ENCODE measurements around the gene KHSRP. TPM values are rescaled to one million over a fixed set of nuclear protein-coding genes. Genes with fewer than 3 reads are reported as not detected.

KHSRP gene
- total and polyA plus RNA-seq, 2 of the 13 experiments (the other 11 are each of a cell fraction or from before 2014, with no cell fraction given) = 72.1 to 129 TPM

- TF ChIP-seq, protein P1, sequence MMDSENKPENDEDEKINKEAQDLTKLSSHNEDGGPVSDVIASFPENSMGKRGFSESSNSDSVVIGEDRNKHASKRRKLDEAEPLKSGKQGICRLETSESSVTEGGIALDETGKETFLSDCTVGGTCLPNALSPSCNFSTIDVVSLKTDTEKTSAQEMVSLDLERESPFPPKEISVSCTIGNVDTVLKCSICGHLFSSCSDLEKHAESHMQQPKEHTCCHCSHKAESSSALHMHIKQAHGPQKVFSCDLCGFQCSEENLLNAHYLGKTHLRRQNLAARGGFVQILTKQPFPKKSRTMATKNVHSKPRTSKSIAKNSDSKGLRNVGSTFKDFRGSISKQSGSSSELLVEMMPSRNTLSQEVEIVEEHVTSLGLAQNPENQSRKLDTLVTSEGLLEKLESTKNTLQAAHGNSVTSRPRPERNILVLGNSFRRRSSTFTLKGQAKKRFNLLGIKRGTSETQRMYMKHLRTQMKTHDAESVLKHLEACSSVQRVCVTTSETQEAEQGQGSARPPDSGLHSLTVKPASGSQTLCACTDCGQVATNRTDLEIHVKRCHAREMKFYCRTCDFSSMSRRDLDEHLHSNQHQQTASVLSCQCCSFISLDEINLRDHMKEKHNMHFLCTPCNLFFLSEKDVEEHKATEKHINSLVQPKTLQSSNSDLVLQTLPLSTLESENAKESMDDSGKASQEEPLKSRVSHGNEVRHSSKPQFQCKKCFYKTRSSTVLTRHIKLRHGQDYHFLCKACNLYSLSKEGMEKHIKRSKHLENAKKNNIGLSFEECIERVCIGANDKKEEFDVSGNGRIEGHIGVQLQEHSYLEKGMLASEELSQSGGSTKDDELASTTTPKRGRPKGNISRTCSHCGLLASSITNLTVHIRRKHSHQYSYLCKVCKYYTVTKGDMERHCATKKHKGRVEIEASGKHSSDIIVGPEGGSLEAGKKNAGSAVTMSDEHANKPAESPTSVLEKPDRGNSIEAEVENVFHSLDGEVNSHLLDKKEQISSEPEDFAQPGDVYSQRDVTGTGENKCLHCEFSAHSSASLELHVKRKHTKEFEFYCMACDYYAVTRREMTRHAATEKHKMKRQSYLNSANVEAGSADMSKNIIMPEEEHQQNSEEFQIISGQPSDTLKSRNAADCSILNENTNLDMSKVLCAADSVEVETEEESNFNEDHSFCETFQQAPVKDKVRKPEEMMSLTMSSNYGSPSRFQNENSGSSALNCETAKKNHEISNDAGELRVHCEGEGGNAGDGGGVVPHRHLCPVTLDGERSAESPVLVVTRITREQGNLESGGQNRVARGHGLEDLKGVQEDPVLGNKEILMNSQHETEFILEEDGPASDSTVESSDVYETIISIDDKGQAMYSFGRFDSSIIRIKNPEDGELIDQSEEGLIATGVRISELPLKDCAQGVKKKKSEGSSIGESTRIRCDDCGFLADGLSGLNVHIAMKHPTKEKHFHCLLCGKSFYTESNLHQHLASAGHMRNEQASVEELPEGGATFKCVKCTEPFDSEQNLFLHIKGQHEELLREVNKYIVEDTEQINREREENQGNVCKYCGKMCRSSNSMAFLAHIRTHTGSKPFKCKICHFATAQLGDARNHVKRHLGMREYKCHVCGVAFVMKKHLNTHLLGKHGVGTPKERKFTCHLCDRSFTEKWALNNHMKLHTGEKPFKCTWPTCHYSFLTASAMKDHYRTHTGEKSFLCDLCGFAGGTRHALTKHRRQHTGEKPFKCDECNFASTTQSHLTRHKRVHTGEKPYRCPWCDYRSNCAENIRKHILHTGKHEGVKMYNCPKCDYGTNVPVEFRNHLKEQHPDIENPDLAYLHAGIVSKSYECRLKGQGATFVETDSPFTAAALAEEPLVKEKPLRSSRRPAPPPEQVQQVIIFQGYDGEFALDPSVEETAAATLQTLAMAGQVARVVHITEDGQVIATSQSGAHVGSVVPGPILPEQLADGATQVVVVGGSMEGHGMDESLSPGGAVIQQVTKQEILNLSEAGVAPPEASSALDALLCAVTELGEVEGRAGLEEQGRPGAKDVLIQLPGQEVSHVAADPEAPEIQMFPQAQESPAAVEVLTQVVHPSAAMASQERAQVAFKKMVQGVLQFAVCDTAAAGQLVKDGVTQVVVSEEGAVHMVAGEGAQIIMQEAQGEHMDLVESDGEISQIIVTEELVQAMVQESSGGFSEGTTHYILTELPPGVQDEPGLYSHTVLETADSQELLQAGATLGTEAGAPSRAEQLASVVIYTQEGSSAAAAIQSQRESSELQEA (CRISPR knock-in tag; IDR thresholded peaks at IDR 0.05; ENCODE audit: not compliant biosample characterization) = peak; percentile 55
- TF ChIP-seq ZFP36L1 (CRISPR knock-in tag; IDR thresholded peaks at IDR 0.05) (no peak), REPIN1 (CRISPR knock-in tag; IDR thresholded peaks at IDR 0.05; ENCODE audit: borderline replicate concordance, low read depth) (peak; percentile 47; the same call in 1 of the 2 replicates), ZNF350 (CRISPR knock-in tag; IDR thresholded peaks at IDR 0.05; ENCODE audit: borderline replicate concordance, low read depth) (peak; percentile 43; the same call in 1 of the 2 replicates), HNF4A (CRISPR knock-in tag; IDR thresholded peaks at IDR 0.05) (no peak), ZNF766 (CRISPR knock-in tag; IDR thresholded peaks at IDR 0.05; ENCODE audit: borderline replicate concordance) (0 out of 2 replicates have a peak, but pooled peaks have one; percentile 47), GPN1 (CRISPR knock-in tag; IDR thresholded peaks at IDR 0.05; ENCODE audit: borderline replicate concordance) (no peak), ZNF160 (CRISPR knock-in tag; IDR thresholded peaks at IDR 0.05) (peak; percentile 64; the same call in 1 of the 2 replicates), BHLHE40 (IDR thresholded peaks at IDR 0.05; ENCODE audit: low read length) (peak; percentile 68), GLI4 (CRISPR knock-in tag; IDR thresholded peaks at IDR 0.05; ENCODE audit: borderline replicate concordance) (0 out of 2 replicates have a peak, but pooled peaks have one; percentile 27), FLYWCH1 (CRISPR knock-in tag; IDR thresholded peaks at IDR 0.05) (no peak), ZMYM2 (CRISPR knock-in tag; IDR thresholded peaks at IDR 0.05) (peak; percentile 31; the same call in 1 of the 2 replicates), ZNF780A (CRISPR knock-in tag; IDR thresholded peaks at IDR 0.05) (no peak)
- TF ChIP-seq, protein P2, sequence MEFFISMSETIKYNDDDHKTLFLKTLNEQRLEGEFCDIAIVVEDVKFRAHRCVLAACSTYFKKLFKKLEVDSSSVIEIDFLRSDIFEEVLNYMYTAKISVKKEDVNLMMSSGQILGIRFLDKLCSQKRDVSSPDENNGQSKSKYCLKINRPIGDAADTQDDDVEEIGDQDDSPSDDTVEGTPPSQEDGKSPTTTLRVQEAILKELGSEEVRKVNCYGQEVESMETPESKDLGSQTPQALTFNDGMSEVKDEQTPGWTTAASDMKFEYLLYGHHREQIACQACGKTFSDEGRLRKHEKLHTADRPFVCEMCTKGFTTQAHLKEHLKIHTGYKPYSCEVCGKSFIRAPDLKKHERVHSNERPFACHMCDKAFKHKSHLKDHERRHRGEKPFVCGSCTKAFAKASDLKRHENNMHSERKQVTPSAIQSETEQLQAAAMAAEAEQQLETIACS (CRISPR knock-in tag; IDR thresholded peaks at IDR 0.05) = 0 out of 2 replicates have a peak, but pooled peaks have one; percentile 15
- TF ChIP-seq, protein P3, sequence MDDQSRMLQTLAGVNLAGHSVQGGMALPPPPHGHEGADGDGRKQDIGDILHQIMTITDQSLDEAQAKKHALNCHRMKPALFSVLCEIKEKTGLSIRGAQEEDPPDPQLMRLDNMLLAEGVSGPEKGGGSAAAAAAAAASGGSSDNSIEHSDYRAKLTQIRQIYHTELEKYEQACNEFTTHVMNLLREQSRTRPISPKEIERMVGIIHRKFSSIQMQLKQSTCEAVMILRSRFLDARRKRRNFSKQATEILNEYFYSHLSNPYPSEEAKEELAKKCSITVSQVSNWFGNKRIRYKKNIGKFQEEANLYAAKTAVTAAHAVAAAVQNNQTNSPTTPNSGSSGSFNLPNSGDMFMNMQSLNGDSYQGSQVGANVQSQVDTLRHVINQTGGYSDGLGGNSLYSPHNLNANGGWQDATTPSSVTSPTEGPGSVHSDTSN (CRISPR knock-in tag; IDR thresholded peaks at IDR 0.05; ENCODE audit: borderline replicate concordance) = peak; percentile 97; the same call in 1 of the 2 replicates
- TF ChIP-seq, protein P4, sequence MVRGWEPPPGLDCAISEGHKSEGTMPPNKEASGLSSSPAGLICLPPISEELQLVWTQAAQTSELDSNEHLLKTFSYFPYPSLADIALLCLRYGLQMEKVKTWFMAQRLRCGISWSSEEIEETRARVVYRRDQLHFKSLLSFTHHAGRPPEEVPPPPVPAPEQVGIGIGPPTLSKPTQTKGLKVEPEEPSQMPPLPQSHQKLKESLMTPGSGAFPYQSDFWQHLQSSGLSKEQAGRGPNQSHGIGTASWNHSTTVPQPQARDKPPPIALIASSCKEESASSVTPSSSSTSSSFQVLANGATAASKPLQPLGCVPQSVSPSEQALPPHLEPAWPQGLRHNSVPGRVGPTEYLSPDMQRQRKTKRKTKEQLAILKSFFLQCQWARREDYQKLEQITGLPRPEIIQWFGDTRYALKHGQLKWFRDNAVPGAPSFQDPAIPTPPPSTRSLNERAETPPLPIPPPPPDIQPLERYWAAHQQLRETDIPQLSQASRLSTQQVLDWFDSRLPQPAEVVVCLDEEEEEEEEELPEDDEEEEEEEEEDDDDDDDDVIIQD (CRISPR knock-in tag; IDR thresholded peaks at IDR 0.05; ENCODE audit: low read depth) = peak; percentile 53; the same call in 1 of the 2 replicates
Observed at GRCh38 chr19:6424939-6425731, 524 bp upstream of the KHSRP start (continued).
